Loucy (cell line): ENCODE data around the gene SPINDOC.
A peak's percentile ranks its signal among the peaks of the same experiment; 100 is the strongest.

ENCODE experiments used
- H2AFZ ChIP-seq: fragments of 200-600 bp; sonication (generic); 2 replicates; pipeline ENCODE4 v1.6.0; 2016; ENCODE audit warnings: antibody characterized with exemption, mild to moderate bottlenecking, low read length, moderate library complexity
- H3F3A ChIP-seq: fragments of 200-600 bp; 2 replicates; pipeline ENCODE4 v1.6.0; 2016; ENCODE audit warnings: antibody characterized with exemption, low read depth, mild to moderate bottlenecking
- H3K27me3 ChIP-seq: fragments of 200-600 bp; sonication (generic); 2 replicates; pipeline ENCODE4 v1.6.1; 2014; ENCODE audit warnings: low read length, mild to moderate bottlenecking; ENCODE audit not compliant: insufficient read depth, poor library complexity, severe bottlenecking
- H3K36me3 ChIP-seq: fragments of 200-600 bp; sonication (generic); 2 replicates; pipeline ENCODE4 v1.6.1; 2016; ENCODE audit warnings: low read length; ENCODE audit not compliant: insufficient read depth
- H3K4me1 ChIP-seq: fragments of 200-600 bp; sonication (generic); 2 replicates; pipeline ENCODE4 v1.5.1; 2014; ENCODE audit warnings: low read length, mild to moderate bottlenecking; ENCODE audit not compliant: insufficient read depth, poor library complexity, severe bottlenecking
- H3K4me2 ChIP-seq: fragments of 200-600 bp; sonication (generic); 2 replicates; pipeline ENCODE4 v1.6.0; 2014; ENCODE audit warnings: antibody characterized with exemption, low read length, low read depth, mild to moderate bottlenecking; ENCODE audit not compliant: poor library complexity, severe bottlenecking
- H3K4me3 ChIP-seq: fragments of 200-600 bp; sonication (generic); 2 replicates; pipeline ENCODE4 v1.5.1; 2014; ENCODE audit warnings: low read length, mild to moderate bottlenecking, mixed read lengths; ENCODE audit not compliant: poor library complexity, severe bottlenecking
- H3K79me2 ChIP-seq: fragments of 200-600 bp; sonication (generic); 2 replicates; pipeline ENCODE4 v1.6.1; 2014; ENCODE audit warnings: low read length; ENCODE audit not compliant: insufficient read depth
- H3K9ac ChIP-seq: fragments of 200-600 bp; sonication (generic); 2 replicates; pipeline ENCODE4 v1.6.0; 2014; ENCODE audit warnings: mild to moderate bottlenecking, low read depth, low read length, moderate library complexity; ENCODE audit not compliant: poor library complexity, severe bottlenecking
- H3K9me2 ChIP-seq: fragments of 200-600 bp; sonication (generic); replicated peaks from 2 replicates; pipeline ENCODE4 v1.6.1; 2016; ENCODE audit warnings: low read depth, low read length, mixed read lengths
- H3K9me3 ChIP-seq: fragments of 200-600 bp; sonication (generic); 2 replicates; pipeline ENCODE4 v1.6.1; 2014; ENCODE audit warnings: mild to moderate bottlenecking, antibody characterized with exemption, low read length, low read depth; ENCODE audit not compliant: insufficient read depth
- H4K20me1 ChIP-seq: fragments of 200-600 bp; sonication (generic); 2 replicates; pipeline ENCODE4 v1.6.0; 2014; ENCODE audit warnings: antibody characterized with exemption, low read length, mild to moderate bottlenecking; ENCODE audit not compliant: insufficient read depth, poor library complexity, severe bottlenecking
- CTCF ChIP-seq: fragments of 200-600 bp; sonication (generic); conservative IDR thresholded peaks from 2 replicates; pipeline ENCODE4 v1.5.1; 2014; ENCODE audit warnings: mild to moderate bottlenecking, antibody characterized with exemption, low read length
- EZH2phosphoT487 ChIP-seq: fragments of 200-600 bp; IDR thresholded peaks from 2 replicates; pipeline ENCODE4 v1.6.1; 2018; ENCODE audit warnings: antibody characterized with exemption, mild to moderate bottlenecking, moderate library complexity, borderline replicate concordance

Gene SPINDOC

GRCh38 chr11:63841554-63841953, 28.3 kb downstream of the SPINDOC start:
- H3K9me3 ChIP-seq = no peaks in the 10 kb centered on the region
- no peaks in the 10 kb centered on the region for H3K27me3 ChIP-seq
- peaks cover 58% of the 10 kb centered on the region for H4K20me1 ChIP-seq
- peaks cover 71% of the 10 kb centered on the region for H3K79me2 ChIP-seq
- H3K9me2 ChIP-seq = no peaks in the 10 kb centered on the region
- no peak overlapping the region for H2AFZ ChIP-seq
- peak overlapping the region; percentile 85 for H3K4me3 ChIP-seq
- no peaks in the 10 kb centered on the region for H3F3A ChIP-seq
- H3K4me1 ChIP-seq = peaks cover 60% of the 10 kb centered on the region
- peak overlapping the region; percentile 93 for H3K9ac ChIP-seq
- no peaks in the 10 kb centered on the region for H3K36me3 ChIP-seq
- TF ChIP-seq CTCF (no peak), EZH2phosphoT487 (no peak)
- H3K4me2 ChIP-seq = peak overlapping the region; percentile 100

DNA sequence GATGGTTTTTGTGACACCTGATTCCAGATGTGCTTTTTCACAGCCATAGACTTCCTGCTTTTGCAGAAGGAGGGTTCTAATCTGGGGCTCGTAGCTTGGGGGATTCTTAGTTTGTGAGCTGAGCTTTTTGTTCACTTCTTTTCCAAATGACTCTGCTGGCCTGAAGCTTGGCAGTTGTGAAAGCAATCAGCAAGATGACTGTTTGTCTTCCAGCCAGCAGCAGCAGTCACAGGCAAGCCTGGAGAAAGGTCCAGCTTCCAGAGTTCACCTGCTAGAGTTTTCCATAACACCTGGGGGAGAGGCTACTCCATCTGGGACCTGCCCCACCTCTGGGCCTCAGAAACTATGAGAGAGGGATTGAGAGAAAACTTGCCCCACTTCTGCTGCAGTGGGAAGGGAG, 29.8 kb downstream of the SPINDOC start:
- no peaks in the 10 kb centered on the region for H3K36me3 ChIP-seq
- peak overlapping the region; percentile 55 for H3K4me3 ChIP-seq
- TF ChIP-seq EZH2phosphoT487 (no peak), CTCF (no peak)
- H3K4me1 ChIP-seq = peaks cover 64% of the 10 kb centered on the region
- no peak overlapping the region for H2AFZ ChIP-seq
- no peaks in the 10 kb centered on the region for H3K27me3 ChIP-seq
- H3K9me3 ChIP-seq = no peaks in the 10 kb centered on the region
- H3K9me2 ChIP-seq = no peaks in the 10 kb centered on the region
- H3K4me2 ChIP-seq = peak overlapping the region; percentile 100
- H3K9ac ChIP-seq = peak overlapping the region; percentile 93
- peaks cover 86% of the 10 kb centered on the region for H3K79me2 ChIP-seq
- no peaks in the 10 kb centered on the region for H3F3A ChIP-seq
- H4K20me1 ChIP-seq = peaks cover 70% of the 10 kb centered on the region

DNA sequence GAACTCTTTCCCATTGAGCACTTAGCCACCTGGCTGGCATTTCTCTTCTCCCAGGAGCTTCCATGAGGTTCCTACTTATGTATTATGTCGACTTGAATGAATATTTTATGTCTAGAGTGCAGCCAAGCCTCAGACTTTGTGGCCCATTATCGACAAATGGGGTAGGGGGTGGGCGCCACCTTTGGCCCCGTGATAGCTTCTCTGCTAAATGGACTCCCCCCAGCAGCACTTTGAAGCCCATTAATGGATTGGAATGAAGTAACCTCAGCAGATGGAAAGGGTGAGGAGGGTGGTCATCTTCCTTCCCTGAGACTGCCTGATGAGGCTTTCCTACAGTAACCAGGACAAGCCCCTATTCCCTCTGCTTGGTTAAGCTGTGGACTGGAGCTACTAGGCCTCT, 31.6 kb downstream of the SPINDOC start:
- Histone ChIP-seq H2AFZ (no peak overlapping the region), H3K9ac (peak overlapping the region; percentile 24), H3K4me2 (peak overlapping the region; percentile 100), H3K4me1 (peaks cover 62% of the 10 kb centered on the region), H3K36me3 (no peaks in the 10 kb centered on the region), H4K20me1 (peaks cover 65% of the 10 kb centered on the region), H3K27me3 (no peaks in the 10 kb centered on the region), H3K9me3 (no peaks in the 10 kb centered on the region), H3F3A (no peaks in the 10 kb centered on the region), H3K9me2 (no peaks in the 10 kb centered on the region), H3K79me2 (peaks cover 94% of the 10 kb centered on the region), H3K4me3 (no peak overlapping the region)
- TF ChIP-seq EZH2phosphoT487 (no peak), CTCF (no peak)
